Measurements from ENCODE around the gene HNF4A. TPM values are rescaled to one million over a fixed set of nuclear protein-coding genes. Genes with fewer than 3 reads are reported as not detected.
A peak's percentile ranks its signal among the peaks of the same experiment; 100 is the strongest.

The HNF4A gene
- total and polyA plus RNA-seq, 2 of the 13 experiments (the other 11 are each of a cell fraction or from before 2014, with no cell fraction given), result 80.9 to 169 TPM

DNA sequence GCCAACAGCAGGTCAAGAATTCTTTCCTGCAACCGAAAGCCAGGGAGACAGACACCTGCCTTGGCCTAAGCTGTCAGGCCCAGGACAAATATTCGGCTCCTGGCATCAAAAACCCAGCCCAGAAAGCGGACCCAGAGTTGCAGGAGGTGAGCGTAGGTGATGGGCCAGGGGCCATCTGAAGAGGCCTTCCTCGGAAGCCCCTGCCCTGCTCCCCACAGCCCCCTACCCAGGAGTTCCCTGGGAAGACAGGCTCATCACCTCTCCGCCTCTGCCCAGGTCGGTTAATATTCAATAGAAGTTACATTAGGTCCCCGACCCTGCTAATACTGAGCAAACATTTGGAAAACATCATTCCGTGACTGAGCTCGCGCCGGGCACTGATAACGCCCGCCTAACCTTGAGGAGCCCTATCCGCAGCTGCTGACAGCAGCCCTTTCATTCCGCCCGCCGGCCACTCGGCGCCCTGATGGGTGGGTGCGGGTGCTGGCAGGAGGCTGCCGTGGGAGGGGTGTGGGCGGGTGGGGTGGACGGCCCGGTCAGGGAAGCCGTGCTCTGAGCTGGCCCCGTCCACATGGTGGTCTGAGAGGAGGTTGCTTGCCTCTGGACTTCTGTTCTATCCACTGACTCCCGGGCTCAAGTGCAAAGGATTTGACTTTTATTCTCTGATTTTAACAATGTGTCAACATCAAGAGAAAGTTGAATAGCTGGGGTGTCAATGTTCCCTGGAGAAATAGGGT, 55.7 kb downstream of the HNF4A start (continued):
- TF ChIP-seq HNF4G (IDR thresholded peaks at IDR 0.05; ENCODE audit: borderline replicate concordance, low read depth, low read length), result peak; percentile 72; the same call in 1 of the 2 replicates
- TF ChIP-seq HNF4G (CRISPR knock-in tag; IDR thresholded peaks at IDR 0.05; ENCODE audit: borderline replicate concordance, low read depth), result peak; percentile 63; the same call in 1 of the 2 replicates
- TF ChIP-seq TAF15 (IDR thresholded peaks at IDR 0.05; ENCODE audit: low read depth, low read length, poor library complexity, severe bottlenecking), result peak; percentile 73
- TF ChIP-seq, protein P1, sequence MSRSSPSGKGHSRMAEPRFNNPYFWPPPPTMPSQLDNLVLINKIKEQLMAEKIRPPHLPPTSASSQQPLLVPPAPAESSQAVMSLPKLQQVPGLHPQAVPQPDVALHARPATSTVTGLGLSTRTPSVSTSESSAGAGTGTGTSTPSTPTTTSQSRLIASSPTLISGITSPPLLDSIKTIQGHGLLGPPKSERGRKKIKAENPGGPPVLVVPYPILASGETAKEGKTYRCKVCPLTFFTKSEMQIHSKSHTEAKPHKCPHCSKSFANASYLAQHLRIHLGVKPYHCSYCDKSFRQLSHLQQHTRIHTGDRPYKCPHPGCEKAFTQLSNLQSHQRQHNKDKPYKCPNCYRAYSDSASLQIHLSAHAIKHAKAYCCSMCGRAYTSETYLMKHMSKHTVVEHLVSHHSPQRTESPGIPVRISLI (CRISPR knock-in tag; IDR thresholded peaks at IDR 0.05; ENCODE audit: borderline replicate concordance), result peak; percentile 19; the same call in 1 of the 2 replicates
- no peak for TF ChIP-seq ELF4 (CRISPR knock-in tag; IDR thresholded peaks at IDR 0.05; ENCODE audit: borderline replicate concordance)
- TF ChIP-seq ZNF350 (CRISPR knock-in tag; IDR thresholded peaks at IDR 0.05; ENCODE audit: borderline replicate concordance, low read depth), result peak; percentile 76; the same call in 1 of the 2 replicates
- peak; percentile 50; the same call in 1 of the 2 replicates for TF ChIP-seq ZNF563 (CRISPR knock-in tag; IDR thresholded peaks at IDR 0.05)
- TF ChIP-seq, protein P2, sequence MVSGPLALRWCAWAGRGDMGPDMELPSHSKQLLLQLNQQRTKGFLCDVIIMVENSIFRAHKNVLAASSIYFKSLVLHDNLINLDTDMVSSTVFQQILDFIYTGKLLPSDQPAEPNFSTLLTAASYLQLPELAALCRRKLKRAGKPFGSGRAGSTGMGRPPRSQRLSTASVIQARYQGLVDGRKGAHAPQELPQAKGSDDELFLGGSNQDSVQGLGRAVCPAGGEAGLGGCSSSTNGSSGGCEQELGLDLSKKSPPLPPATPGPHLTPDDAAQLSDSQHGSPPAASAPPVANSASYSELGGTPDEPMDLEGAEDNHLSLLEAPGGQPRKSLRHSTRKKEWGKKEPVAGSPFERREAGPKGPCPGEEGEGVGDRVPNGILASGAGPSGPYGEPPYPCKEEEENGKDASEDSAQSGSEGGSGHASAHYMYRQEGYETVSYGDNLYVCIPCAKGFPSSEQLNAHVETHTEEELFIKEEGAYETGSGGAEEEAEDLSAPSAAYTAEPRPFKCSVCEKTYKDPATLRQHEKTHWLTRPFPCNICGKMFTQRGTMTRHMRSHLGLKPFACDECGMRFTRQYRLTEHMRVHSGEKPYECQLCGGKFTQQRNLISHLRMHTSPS (CRISPR knock-in tag; IDR thresholded peaks at IDR 0.05; ENCODE audit: low read depth), result peak; percentile 93
- peak; percentile 87; the same call in 1 of the 2 replicates for TF ChIP-seq ZNF383 (CRISPR knock-in tag; IDR thresholded peaks at IDR 0.05; ENCODE audit: borderline replicate concordance)
- TF ChIP-seq ZNF33B (CRISPR knock-in tag; IDR thresholded peaks at IDR 0.05), result no peak
- peak; percentile 81; the same call in 1 of the 2 replicates for TF ChIP-seq ZNF343 (CRISPR knock-in tag; IDR thresholded peaks at IDR 0.05)
- no peak for TF ChIP-seq HCFC1 (IDR thresholded peaks at IDR 0.05; ENCODE audit: low read depth, low read length)
- TF ChIP-seq KLF13 (CRISPR knock-in tag; IDR thresholded peaks at IDR 0.05), result no peak
- no peak for TF ChIP-seq SRSF4 (IDR thresholded peaks at IDR 0.05; ENCODE audit: low read depth, low read length, poor library complexity, severe bottlenecking)
- TF ChIP-seq SRSF9 (IDR thresholded peaks at IDR 0.05; ENCODE audit: borderline replicate concordance, insufficient read depth, low read depth, low read length, poor library complexity, severe bottlenecking), result no peak
- TF ChIP-seq ZNF24 (IDR thresholded peaks at IDR 0.05), result no peak
- no peak for TF ChIP-seq ARID2 (CRISPR knock-in tag; IDR thresholded peaks at IDR 0.05; ENCODE audit: borderline replicate concordance)
- TF ChIP-seq ZMYM2 (CRISPR knock-in tag; IDR thresholded peaks at IDR 0.05), result 0 out of 2 replicates have a peak, but pooled peaks have one; percentile 67
- peak; percentile 70; the same call in 1 of the 2 replicates for TF ChIP-seq ZNF776 (CRISPR knock-in tag; IDR thresholded peaks at IDR 0.05)
- TF ChIP-seq SRF (IDR thresholded peaks at IDR 0.05; ENCODE audit: low read depth, low read length), result no peak
- TF ChIP-seq, protein P3, sequence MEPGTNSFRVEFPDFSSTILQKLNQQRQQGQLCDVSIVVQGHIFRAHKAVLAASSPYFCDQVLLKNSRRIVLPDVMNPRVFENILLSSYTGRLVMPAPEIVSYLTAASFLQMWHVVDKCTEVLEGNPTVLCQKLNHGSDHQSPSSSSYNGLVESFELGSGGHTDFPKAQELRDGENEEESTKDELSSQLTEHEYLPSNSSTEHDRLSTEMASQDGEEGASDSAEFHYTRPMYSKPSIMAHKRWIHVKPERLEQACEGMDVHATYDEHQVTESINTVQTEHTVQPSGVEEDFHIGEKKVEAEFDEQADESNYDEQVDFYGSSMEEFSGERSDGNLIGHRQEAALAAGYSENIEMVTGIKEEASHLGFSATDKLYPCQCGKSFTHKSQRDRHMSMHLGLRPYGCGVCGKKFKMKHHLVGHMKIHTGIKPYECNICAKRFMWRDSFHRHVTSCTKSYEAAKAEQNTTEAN (CRISPR knock-in tag; conservative IDR thresholded peaks at IDR 0.05), result peak; percentile 65; the same call in 1 of the 2 replicates
- peak; percentile 79; the same call in 1 of the 2 replicates for TF ChIP-seq KLF9 (CRISPR knock-in tag; IDR thresholded peaks at IDR 0.05; ENCODE audit: low read depth)
- TF ChIP-seq RFX1 (IDR thresholded peaks at IDR 0.05), result no peak
- no peak for TF ChIP-seq PHF20 (CRISPR knock-in tag; IDR thresholded peaks at IDR 0.05)
- TF ChIP-seq ZSCAN20 (CRISPR knock-in tag; IDR thresholded peaks at IDR 0.05; ENCODE audit: borderline replicate concordance), result no peak
- no peak for TF ChIP-seq ARHGAP35 (CRISPR knock-in tag; IDR thresholded peaks at IDR 0.05; ENCODE audit: borderline replicate concordance)
